ENCODE data around the gene AP2B1. TPM values are rescaled to one million over a fixed set of nuclear protein-coding genes. Genes with fewer than 3 reads are reported as not detected.

The AP2B1 gene
- total RNA-seq, 2 donors from 2014 or later, result 220 to 274 TPM

DNA sequence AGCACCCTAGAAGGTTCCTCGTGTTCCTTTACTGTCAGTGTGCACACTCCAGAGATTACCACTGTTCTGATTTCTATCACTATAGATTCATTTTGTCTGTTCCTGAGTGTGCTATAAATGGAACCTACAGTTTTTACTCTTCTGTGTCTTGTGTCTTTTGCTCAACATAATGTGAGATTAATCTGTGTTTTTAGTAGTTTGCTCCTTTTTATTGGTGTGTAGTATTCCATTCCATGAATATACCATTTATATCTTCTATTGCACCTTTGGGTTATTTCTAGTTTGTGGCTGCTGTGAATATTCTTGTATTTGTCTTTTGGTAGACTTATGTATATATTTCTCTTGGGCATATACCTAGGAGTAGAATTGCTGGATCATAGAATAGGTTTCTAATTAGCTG, 68.2 kb downstream of the AP2B1 start:
- H3K4me1 ChIP-seq, result no peaks in the 10 kb centered on the region
- no peak overlapping the region for H3K9ac ChIP-seq (ENCODE audit: low read depth in 2 of 2, low read length in 2 of 2)
- DNase-seq, result no peak
- no peaks in the 10 kb centered on the region for H3K27me3 ChIP-seq
- H3K4me3 ChIP-seq, result no peak overlapping the region
- no peaks in the 10 kb centered on the region for H3K36me3 ChIP-seq
- no peak for TF ChIP-seq CTCF (IDR thresholded peaks at IDR 0.05)
- no peaks in the 10 kb centered on the region for H3K9me3 ChIP-seq
- intact Hi-C loops (cut with DNase I), result no loop called here
- no peak overlapping the region for H3K27ac ChIP-seq

- H3K27ac ChIP-seq, result no peak overlapping the region
- no peaks in the 10 kb centered on the region for H3K36me3 ChIP-seq
- no peaks in the 10 kb centered on the region for H3K9me3 ChIP-seq
- intact Hi-C loops (cut with DNase I), result no loop called here
- no peak for TF ChIP-seq CTCF (IDR thresholded peaks at IDR 0.05)
- no peak overlapping the region for H3K4me3 ChIP-seq
- DNase-seq, result no peak
- no peaks in the 10 kb centered on the region for H3K4me1 ChIP-seq
- H3K9ac ChIP-seq (ENCODE audit: low read depth in 2 of 2, low read length in 2 of 2), result no peak overlapping the region
- no peaks in the 10 kb centered on the region for H3K27me3 ChIP-seq
Observed at GRCh38 chr17:35660902-35661301, 73.8 kb downstream of the AP2B1 start.

DNA sequence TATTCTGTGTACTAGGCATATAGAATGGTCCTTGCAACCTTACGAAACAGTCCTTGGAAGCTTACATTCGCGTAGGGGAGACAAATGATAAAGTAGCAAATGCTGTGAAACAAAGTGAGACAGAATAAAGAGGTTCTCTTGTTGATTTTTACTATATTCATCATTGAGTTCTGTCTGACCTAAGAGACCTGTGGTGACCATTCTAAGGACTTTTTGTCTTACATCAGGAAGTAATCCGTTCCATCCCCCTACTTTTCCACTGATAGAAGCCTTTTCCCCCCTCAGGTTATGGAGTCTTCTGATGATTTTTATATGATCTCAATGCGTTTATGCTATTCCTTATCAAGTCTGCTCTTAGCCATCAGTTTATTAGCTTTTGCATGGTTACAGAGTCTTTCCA, 77.6 kb downstream of the AP2B1 start:
- intact Hi-C loops (cut with DNase I), result no loop called here
- H3K36me3 ChIP-seq, result no peaks in the 10 kb centered on the region

DNA sequence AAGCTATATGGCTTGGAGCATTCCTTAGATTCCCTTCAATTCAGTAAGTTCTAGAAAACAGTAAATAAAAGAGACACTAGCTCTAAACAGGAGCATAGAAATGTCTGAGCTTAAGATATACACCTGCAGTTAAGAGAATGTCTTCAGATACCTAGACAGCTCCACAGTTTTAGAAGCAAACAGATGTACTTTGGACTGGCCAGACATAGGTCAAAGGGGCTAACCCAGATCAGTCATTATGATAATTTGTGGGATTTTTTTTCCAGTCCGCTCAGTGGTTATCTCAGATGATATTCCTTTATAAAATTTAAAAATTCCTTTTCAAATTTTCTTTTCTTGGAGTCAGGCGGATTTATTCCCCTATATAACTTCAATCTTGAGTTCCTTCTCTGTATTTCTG, 78.5 kb downstream of the AP2B1 start:
- no peak for TF ChIP-seq CTCF (IDR thresholded peaks at IDR 0.05)
- no peak for DNase-seq
- Histone ChIP-seq H3K4me1 (no peaks in the 10 kb centered on the region), H3K9me3 (no peaks in the 10 kb centered on the region), H3K27me3 (no peaks in the 10 kb centered on the region), H3K4me3 (no peak overlapping the region), H3K9ac (ENCODE audit: low read depth in 2 of 2, low read length in 2 of 2) (no peak overlapping the region), H3K36me3 (no peaks in the 10 kb centered on the region), H3K27ac (no peak overlapping the region)
- intact Hi-C loops (cut with DNase I), result no loop called here

More for the DNA sequence above, 77.6 kb downstream of the AP2B1 start:
- H3K9ac ChIP-seq (ENCODE audit: low read depth in 2 of 2, low read length in 2 of 2), result no peak overlapping the region
- no peak overlapping the region for H3K27ac ChIP-seq
- no peaks in the 10 kb centered on the region for H3K27me3 ChIP-seq
- TF ChIP-seq CTCF (IDR thresholded peaks at IDR 0.05), result no peak
- H3K9me3 ChIP-seq, result no peaks in the 10 kb centered on the region
- no peaks in the 10 kb centered on the region for H3K4me1 ChIP-seq
- H3K4me3 ChIP-seq, result no peak overlapping the region
- no peak for DNase-seq

DNA sequence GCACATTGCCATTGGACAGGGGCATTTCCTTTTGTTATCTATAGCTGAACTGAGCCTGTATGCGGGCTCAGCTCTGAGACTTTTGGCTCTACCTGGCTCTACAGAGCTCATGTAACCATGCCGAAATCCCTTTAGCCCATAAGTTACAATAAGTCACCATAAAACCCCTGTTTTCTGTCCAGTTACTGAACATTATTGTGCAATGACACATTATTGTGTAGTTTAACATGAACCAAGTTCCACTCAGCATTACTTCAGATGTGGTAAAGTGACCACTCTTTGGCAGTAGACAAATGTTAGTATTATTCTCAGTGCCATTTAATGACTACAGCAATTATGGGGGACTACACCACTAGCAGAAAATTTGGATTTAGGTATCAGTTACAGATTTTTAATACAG, 78.9 kb downstream of the AP2B1 start:
- Histone ChIP-seq H3K4me3 (no peak overlapping the region), H3K27ac (no peak overlapping the region), H3K27me3 (no peaks in the 10 kb centered on the region), H3K9me3 (no peaks in the 10 kb centered on the region), H3K36me3 (no peaks in the 10 kb centered on the region), H3K9ac (ENCODE audit: low read depth in 2 of 2, low read length in 2 of 2) (no peak overlapping the region), H3K4me1 (no peaks in the 10 kb centered on the region)
- no peak for DNase-seq
- intact Hi-C loops (cut with DNase I), result no loop called here
- TF ChIP-seq CTCF (IDR thresholded peaks at IDR 0.05), result no peak
